GM19099 (cell line): ENCODE measurements around the gene NUP88.

ENCODE experiments used
- POLR2A ChIP-seq: IDR thresholded peaks from 3 replicates; pipeline ENCODE4 v1.6.1; 2011; ENCODE audit warnings: low read depth; ENCODE audit not compliant: insufficient read length; ENCODE audit errors: extremely low read depth

Gene NUP88

GRCh38 chr17:5419356-5419958 is at the start of gene NUP88:
Gene NUP88 (minus strand): TSS chr17:5419662. CDS start chr17:5419650, 12 bp downstream.
- TF ChIP-seq POLR2A: peak; percentile 90

GRCh38 chr17:5468075-5468473 is 48.6 kb upstream of the NUP88 start:
- no peak for TF ChIP-seq POLR2A

GRCh38 chr17:5467416-5467815 is 48.0 kb upstream of the NUP88 start:
- TF ChIP-seq POLR2A: no peak

- no peak for TF ChIP-seq POLR2A
These were observed 46.8 kb upstream of the NUP88 start for GRCh38 chr17:5466295-5466694.

- TF ChIP-seq POLR2A: no peak
These were observed 45.5 kb upstream of the NUP88 start for GRCh38 chr17:5464717-5465507.

GRCh38 chr17:5446786-5447185 is 27.3 kb upstream of the NUP88 start:
- no peak for TF ChIP-seq POLR2A

GRCh38 chr17:5444209-5444608 is 24.7 kb upstream of the NUP88 start:
- no peak for TF ChIP-seq POLR2A

- no peak for TF ChIP-seq POLR2A
These were observed 24.3 kb upstream of the NUP88 start for GRCh38 chr17:5443728-5444127.

GRCh38 chr17:5439446-5439764 is 19.9 kb upstream of the NUP88 start:
- no peak for TF ChIP-seq POLR2A

- TF ChIP-seq POLR2A: peak; percentile 86
These were observed 19.4 kb upstream of the NUP88 start, which contains the start of gene C1QBP for GRCh38 chr17:5438716-5439445. Gene C1QBP (minus strand): TSS chr17:5439155. CDS start chr17:5439073, 82 bp downstream.

GRCh38 chr17:5437721-5438317 is 18.4 kb upstream of the NUP88 start:
- no peak for TF ChIP-seq POLR2A

- no peak for TF ChIP-seq POLR2A
These were observed 15.5 kb upstream of the NUP88 start for GRCh38 chr17:5434984-5435383.

GRCh38 chr17:5431949-5432556 is 12.6 kb upstream of the NUP88 start:
- TF ChIP-seq POLR2A: no peak

GRCh38 chr17:5430413-5430999 is 11.0 kb upstream of the NUP88 start:
- no peak for TF ChIP-seq POLR2A
